Adrenal gland (tissue), 5 donors: ENCODE data around the gene TUBB4B.

ENCODE experiments used
- POLR2A ChIP-seq, 2 donors: fragments of 450-650 bp; IDR thresholded peaks; one replicate each; pipeline ENCODE4 v1.6.1; 2017; ENCODE audit warnings: antibody characterized with exemption in 2 of 2, mild to moderate bottlenecking in 2 of 2, moderate library complexity in 1 of 2
- TF ChIP-seq, protein P1 (sequence below), 6 experiments: fragments of 450-650 bp in 4 of 6; fragments of 200-600 bp in 2 of 6; sonication (generic) in 1 of 6; IDR thresholded peaks; 1 replicate in 5 of 6; 2 replicates in 1 of 6; pipeline versions ENCODE4 v1.5.1 to v1.8.0; 2016 to 2021; ENCODE audit warnings: antibody characterized with exemption in 6 of 6, mild to moderate bottlenecking in 2 of 6, moderate library complexity in 1 of 6
- donor health status: DM: no; HTN: no; CAD: no.

GRCh38 chr9:137228968-137229896 lies 11.9 kb upstream of the TUBB4B start:
- TF ChIP-seq, protein P1, sequence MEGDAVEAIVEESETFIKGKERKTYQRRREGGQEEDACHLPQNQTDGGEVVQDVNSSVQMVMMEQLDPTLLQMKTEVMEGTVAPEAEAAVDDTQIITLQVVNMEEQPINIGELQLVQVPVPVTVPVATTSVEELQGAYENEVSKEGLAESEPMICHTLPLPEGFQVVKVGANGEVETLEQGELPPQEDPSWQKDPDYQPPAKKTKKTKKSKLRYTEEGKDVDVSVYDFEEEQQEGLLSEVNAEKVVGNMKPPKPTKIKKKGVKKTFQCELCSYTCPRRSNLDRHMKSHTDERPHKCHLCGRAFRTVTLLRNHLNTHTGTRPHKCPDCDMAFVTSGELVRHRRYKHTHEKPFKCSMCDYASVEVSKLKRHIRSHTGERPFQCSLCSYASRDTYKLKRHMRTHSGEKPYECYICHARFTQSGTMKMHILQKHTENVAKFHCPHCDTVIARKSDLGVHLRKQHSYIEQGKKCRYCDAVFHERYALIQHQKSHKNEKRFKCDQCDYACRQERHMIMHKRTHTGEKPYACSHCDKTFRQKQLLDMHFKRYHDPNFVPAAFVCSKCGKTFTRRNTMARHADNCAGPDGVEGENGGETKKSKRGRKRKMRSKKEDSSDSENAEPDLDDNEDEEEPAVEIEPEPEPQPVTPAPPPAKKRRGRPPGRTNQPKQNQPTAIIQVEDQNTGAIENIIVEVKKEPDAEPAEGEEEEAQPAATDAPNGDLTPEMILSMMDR (IDR thresholded peaks at IDR 0.05): no peak
- TF ChIP-seq POLR2A (IDR thresholded peaks at IDR 0.05): no peak
